OCI-M1 (cell line): ENCODE measurements around the gene MBD3L5.
"Not testable (repeated sequence)": the region's sequence is repeated elsewhere in the genome, so short reads cannot be mapped to it uniquely, and the experiment has no call there.

Experiments used
- DNase-seq: peaks from one replicate; lab custom pipeline; 2025; lab: John Stamatoyannopoulos, UW

The MBD3L5 gene

GRCh38 chr19:7030278-7030677 is at the start of gene MBD3L5:
Gene MBD3L5, plus strand, starts transcription at chr19:7030578. Its CDS starts 34 bp downstream, at chr19:7030612.
- DNase-seq = not testable (repeated sequence)

- DNase-seq = no peak
Measured at GRCh38 chr19:6983448-6983847, 46.9 kb upstream of the MBD3L5 start.

- DNase-seq = no peak
Measured at GRCh38 chr19:6987850-6988249, 42.5 kb upstream of the MBD3L5 start.

- no peak for DNase-seq
Measured at GRCh38 chr19:6988257-6988656, 42.1 kb upstream of the MBD3L5 start.

- no peak for DNase-seq
Measured at GRCh38 chr19:6995054-6995453, 35.3 kb upstream of the MBD3L5 start.

- DNase-seq = no peak
Measured at GRCh38 chr19:6996810-6997209, 33.6 kb upstream of the MBD3L5 start.

- peak; percentile 77 for DNase-seq
Measured at GRCh38 chr19:6997679-6998445, 32.5 kb upstream of the MBD3L5 start.

- no peak for DNase-seq
Measured at GRCh38 chr19:6999933-7000332, 30.4 kb upstream of the MBD3L5 start.

- no peak for DNase-seq
Measured at GRCh38 chr19:7000333-7000732, 30.0 kb upstream of the MBD3L5 start.

GRCh38 chr19:7000816-7001215 is 29.6 kb upstream of the MBD3L5 start:
- DNase-seq = no peak

- DNase-seq = no peak
Measured at GRCh38 chr19:7004313-7004931, 26.0 kb upstream of the MBD3L5 start.

- DNase-seq = peak; percentile 13
Measured at GRCh38 chr19:7006135-7006704, 24.2 kb upstream of the MBD3L5 start.

GRCh38 chr19:7007859-7008258 is 22.5 kb upstream of the MBD3L5 start:
- no peak for DNase-seq

- no peak for DNase-seq
Measured at GRCh38 chr19:7010722-7011593, 19.4 kb upstream of the MBD3L5 start.

GRCh38 chr19:7013678-7014077 is 16.7 kb upstream of the MBD3L5 start:
- DNase-seq = peak; percentile 41

GRCh38 chr19:7018828-7019227 is 11.6 kb upstream of the MBD3L5 start:
- DNase-seq = no peak

GRCh38 chr19:7021331-7021730 is 9.0 kb upstream of the MBD3L5 start, which contains the start of gene MBD3L2B:
Gene MBD3L2B, minus strand, starts transcription at chr19:7021431. Its CDS starts 34 bp downstream, at chr19:7021397.
- DNase-seq = not testable (repeated sequence)

GRCh38 chr19:7028790-7029189 is 1.6 kb upstream of the MBD3L5 start:
- DNase-seq = not testable (repeated sequence)

GRCh38 chr19:7040079-7040478 is 9.7 kb downstream of the MBD3L5 start, which contains the start of gene MBD3L4:
Gene MBD3L4, minus strand, starts transcription at chr19:7040179. Its CDS starts 35 bp downstream, at chr19:7040144.
- not testable (repeated sequence) for DNase-seq

- not testable (repeated sequence) for DNase-seq
Measured at GRCh38 chr19:7041563-7041962, 11.2 kb downstream of the MBD3L5 start.

- not testable (repeated sequence) for DNase-seq
Measured at GRCh38 chr19:7049021-7049420, 18.6 kb downstream of the MBD3L5 start, which contains the start of gene MBD3L2. Gene MBD3L2, plus strand, starts transcription at chr19:7049321. Its CDS starts 53 bp downstream, at chr19:7049374.

GRCh38 chr19:7051421-7051820 is 21.0 kb downstream of the MBD3L5 start:
- DNase-seq = not testable (repeated sequence)
